CD4-positive, alpha-beta T cell (primary cell): ENCODE data around the gene AUTS2. TPM values are rescaled to one million over a fixed set of nuclear protein-coding genes. Genes with fewer than 3 reads are reported as not detected.

Source experiments
- ATAC-seq: fragments of 200-7000 bp; cut with Tn5 transposase; one replicate; pipeline ENCODE4 v1.10.0; 2022; ENCODE audit warnings: mild to moderate bottlenecking; ENCODE audit not compliant: poor library complexity
- CTCF ChIA-PET: fragments of 350-600 bp; sonication (Branson Sonifier 250); formaldehyde crosslinking; loops from one replicate; lab custom pipeline; 2021; ENCODE audit warnings: antibody characterized with exemption, inconsistent platforms; lab: Charles Lee
- POLR2A ChIA-PET: fragments of 350-600 bp; sonication (Branson Sonifier 250); formaldehyde crosslinking; loops from one replicate; lab custom pipeline; 2021; ENCODE audit warnings: antibody characterized with exemption, inconsistent platforms; lab: Charles Lee
- DNase-seq, 14 experiments: peaks; one replicate each; pipeline ENCODE4 v3.0.0-alpha.2; 2013 to 2020; ENCODE audit warnings: mixed read lengths in 2 of 14
- H3K27ac ChIP-seq, 2 donors: one replicate each; pipeline versions ENCODE4 v1.5.1 to v1.7.0; 2013; ENCODE audit warnings: low read length in 2 of 2, low read depth in 1 of 2, mild to moderate bottlenecking in 1 of 2
- H3K27me3 ChIP-seq, 2 experiments: 1 replicate in 1 of 2; 2 replicates in 1 of 2; pipeline versions ENCODE4 v1.6.1 to v1.7.0; 2013; ENCODE audit warnings: low read length in 2 of 2, control low read depth in 1 of 2, mild to moderate bottlenecking in 1 of 2, moderate library complexity in 1 of 2; ENCODE audit not compliant: insufficient read depth in 2 of 2, control insufficient read depth in 1 of 2
- H3K36me3 ChIP-seq: one replicate; pipeline ENCODE4 v1.6.1; 2013; ENCODE audit warnings: low read length, control low read depth; ENCODE audit not compliant: insufficient read depth
- H3K4me1 ChIP-seq: one replicate; pipeline ENCODE4 v1.6.1; 2013; ENCODE audit warnings: low read length, control low read depth; ENCODE audit not compliant: insufficient read depth
- H3K4me3 ChIP-seq: one replicate; pipeline ENCODE4 v1.5.1; 2013; ENCODE audit warnings: mild to moderate bottlenecking, low read length, moderate library complexity
- H3K9me3 ChIP-seq, 2 experiments: 1 replicate in 1 of 2; 2 replicates in 1 of 2; pipeline versions ENCODE4 v1.6.1 to v1.7.0; 2013; ENCODE audit warnings: low read length in 2 of 2, mild to moderate bottlenecking in 2 of 2, control low read depth in 1 of 2, moderate library complexity in 1 of 2; ENCODE audit not compliant: control insufficient read depth in 1 of 2, insufficient read depth in 1 of 2
- H3K27ac Mint-ChIP-seq: one replicate; pipeline ENCODE4 v1.8.0; 2020; ENCODE audit warnings: mixed read lengths
- H3K27me3 Mint-ChIP-seq: one replicate; pipeline ENCODE4 v1.8.0; 2021; ENCODE audit warnings: mixed read lengths
- H3K36me3 Mint-ChIP-seq: one replicate; pipeline ENCODE4 v1.8.0; 2021; ENCODE audit warnings: low read depth, mixed read lengths
- H3K4me1 Mint-ChIP-seq: one replicate; pipeline ENCODE4 v1.8.0; 2021; ENCODE audit warnings: low read depth, mixed read lengths
- H3K4me3 Mint-ChIP-seq: one replicate; pipeline ENCODE4 v1.8.0; 2020; ENCODE audit warnings: mild to moderate bottlenecking, mixed read lengths
- H3K9me3 Mint-ChIP-seq: one replicate; pipeline ENCODE4 v1.8.0; 2020; ENCODE audit warnings: mixed read lengths
- intact Hi-C, 2 experiments: fragments of 100-400 bp; cut with DNase I in 1 of 2; cut with micrococcal nuclease in 1 of 2; formaldehyde crosslinking; loops; one replicate each; pipeline versions ENCODE4 v1.15.1 to v1.9.0; 2023 to 2025; cut with DNase I, micrococcal nuclease
- total RNA-seq, 174 experiments: library from RNA in 2 of 174; stranded (reverse) in 2 of 174; gene quantifications; one replicate each; pipeline ENCODE4 v1.2.3 and lab custom pipeline; 2021 to 2026
- TF ChIP-seq, protein P1 (sequence below): fragments of 200-600 bp; IDR thresholded peaks from one replicate; pipeline ENCODE4 v1.8.0; 2022; ENCODE audit warnings: antibody characterized with exemption, mild to moderate bottlenecking

The AUTS2 gene
- total RNA-seq, 2 experiments from 2014 or later = 43.6 to 47.6 TPM

DNA sequence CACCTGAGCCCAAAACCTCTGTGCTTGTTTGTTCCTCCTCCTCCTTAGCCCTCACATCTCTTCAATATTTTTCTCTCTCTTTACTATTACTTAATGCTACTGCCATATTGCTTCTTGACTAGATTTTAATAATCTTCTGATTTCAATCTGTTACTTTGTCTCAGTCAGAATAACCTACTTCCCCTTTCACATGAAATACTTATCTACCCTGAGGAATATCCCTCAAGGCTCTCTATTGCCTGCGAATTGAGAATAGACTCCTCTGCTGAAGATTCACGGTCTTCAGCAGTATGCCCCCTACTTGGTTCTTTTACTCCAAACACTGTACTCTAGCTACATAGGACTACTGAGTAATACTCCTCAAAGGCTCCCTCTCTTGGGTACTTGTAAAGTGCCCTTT lies 430.3 kb downstream of the AUTS2 start:
- Mint-ChIP-seq H3K27ac (no peak overlapping the region), H3K36me3 (no peaks in the 10 kb centered on the region), H3K4me3 (no peak overlapping the region), H3K27me3 (no peaks in the 10 kb centered on the region), H3K9me3 (no peaks in the 10 kb centered on the region), H3K4me1 (no peaks in the 10 kb centered on the region)
- H3K4me3 ChIP-seq = no peak overlapping the region
- POLR2A ChIA-PET = no interaction called here
- CTCF ChIA-PET = interaction anchor here (1.5 kb wide), 1 partner anchor 14 kb away, joined by 4 read pairs; no protein-coding TSS in a partner anchor
- no peaks in the 10 kb centered on the region for H3K36me3 ChIP-seq
- H3K27me3 ChIP-seq = no peaks in the 10 kb centered on the region
- TF ChIP-seq, protein P1, sequence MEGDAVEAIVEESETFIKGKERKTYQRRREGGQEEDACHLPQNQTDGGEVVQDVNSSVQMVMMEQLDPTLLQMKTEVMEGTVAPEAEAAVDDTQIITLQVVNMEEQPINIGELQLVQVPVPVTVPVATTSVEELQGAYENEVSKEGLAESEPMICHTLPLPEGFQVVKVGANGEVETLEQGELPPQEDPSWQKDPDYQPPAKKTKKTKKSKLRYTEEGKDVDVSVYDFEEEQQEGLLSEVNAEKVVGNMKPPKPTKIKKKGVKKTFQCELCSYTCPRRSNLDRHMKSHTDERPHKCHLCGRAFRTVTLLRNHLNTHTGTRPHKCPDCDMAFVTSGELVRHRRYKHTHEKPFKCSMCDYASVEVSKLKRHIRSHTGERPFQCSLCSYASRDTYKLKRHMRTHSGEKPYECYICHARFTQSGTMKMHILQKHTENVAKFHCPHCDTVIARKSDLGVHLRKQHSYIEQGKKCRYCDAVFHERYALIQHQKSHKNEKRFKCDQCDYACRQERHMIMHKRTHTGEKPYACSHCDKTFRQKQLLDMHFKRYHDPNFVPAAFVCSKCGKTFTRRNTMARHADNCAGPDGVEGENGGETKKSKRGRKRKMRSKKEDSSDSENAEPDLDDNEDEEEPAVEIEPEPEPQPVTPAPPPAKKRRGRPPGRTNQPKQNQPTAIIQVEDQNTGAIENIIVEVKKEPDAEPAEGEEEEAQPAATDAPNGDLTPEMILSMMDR = no peak
- DNase-seq (no peak), ATAC-seq (no peak)
- H3K27ac ChIP-seq = no peak overlapping the region
- no peaks in the 10 kb centered on the region for H3K9me3 ChIP-seq
- intact Hi-C loops = no loop called here
- H3K4me1 ChIP-seq = no peaks in the 10 kb centered on the region

DNA sequence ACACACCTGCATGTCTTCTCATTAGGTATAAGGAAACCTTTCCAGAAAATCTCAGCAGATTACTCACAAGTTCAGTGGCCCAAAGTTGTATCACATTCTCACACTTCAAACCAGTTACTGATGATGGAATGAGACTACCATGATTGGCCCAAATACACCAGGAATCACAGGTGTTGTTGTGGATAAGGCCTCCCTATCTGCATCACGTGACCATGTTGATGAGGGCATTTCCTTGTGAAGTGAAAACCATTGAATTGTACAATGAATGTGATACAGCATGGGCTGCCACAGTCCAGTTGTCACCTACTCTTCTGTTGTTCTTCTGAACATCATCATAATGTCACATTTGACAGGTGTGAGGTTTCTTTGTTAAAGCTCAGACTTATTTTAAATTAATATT lies 431.7 kb downstream of the AUTS2 start:
- no peaks in the 10 kb centered on the region for H3K9me3 ChIP-seq
- H3K36me3 Mint-ChIP-seq = no peaks in the 10 kb centered on the region
- H3K9me3 Mint-ChIP-seq = no peaks in the 10 kb centered on the region
- H3K27ac ChIP-seq = no peak overlapping the region
- H3K4me3 ChIP-seq = no peak overlapping the region
- H3K4me3 Mint-ChIP-seq = no peak overlapping the region
- DNase-seq (no peak), ATAC-seq (no peak)
- ChIA-PET CTCF (no interaction called here), POLR2A (no interaction called here)
- TF ChIP-seq, protein P1 = no peak
- H3K4me1 ChIP-seq = no peaks in the 10 kb centered on the region
- H3K4me1 Mint-ChIP-seq = no peaks in the 10 kb centered on the region
- intact Hi-C loops = no loop called here
- no peaks in the 10 kb centered on the region for H3K36me3 ChIP-seq
- no peaks in the 10 kb centered on the region for H3K27me3 ChIP-seq
- H3K27ac Mint-ChIP-seq = no peak overlapping the region
- H3K27me3 Mint-ChIP-seq = no peaks in the 10 kb centered on the region

DNA sequence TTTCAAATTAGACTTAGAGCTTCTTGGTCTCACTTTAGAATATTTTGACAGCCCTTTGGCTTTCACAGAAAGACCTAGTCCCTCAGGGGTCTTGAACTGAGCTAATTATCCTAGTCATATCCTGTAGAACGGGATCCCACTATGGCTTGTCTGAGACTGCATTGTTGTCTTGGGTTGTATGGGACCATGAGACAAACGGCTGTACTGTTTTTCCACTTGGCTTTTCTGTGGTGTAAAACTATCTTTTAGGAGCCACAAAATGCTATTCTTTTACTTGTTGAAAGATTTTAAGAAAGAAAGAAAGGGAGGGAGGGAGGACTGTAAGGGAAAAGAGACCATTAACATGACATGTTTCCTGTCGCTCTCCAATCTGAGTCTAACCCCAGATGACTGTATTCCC lies 432.5 kb downstream of the AUTS2 start:
- no peak for DNase-seq
- no peaks in the 10 kb centered on the region for H3K4me1 ChIP-seq
- Mint-ChIP-seq H3K9me3 (no peaks in the 10 kb centered on the region), H3K27me3 (no peaks in the 10 kb centered on the region), H3K4me3 (no peak overlapping the region), H3K36me3 (no peaks in the 10 kb centered on the region), H3K4me1 (no peaks in the 10 kb centered on the region), H3K27ac (no peak overlapping the region)
- H3K36me3 ChIP-seq = no peaks in the 10 kb centered on the region
- H3K27ac ChIP-seq = no peak overlapping the region
- ChIA-PET CTCF (no interaction called here), POLR2A (no interaction called here)
- TF ChIP-seq, protein P1 = no peak
- H3K4me3 ChIP-seq = no peak overlapping the region
- H3K9me3 ChIP-seq = no peaks in the 10 kb centered on the region
- no peak for ATAC-seq
- intact Hi-C loops = no loop called here
- H3K27me3 ChIP-seq = no peaks in the 10 kb centered on the region
